Activated CD4-positive, alpha-beta T cell treated with anti-CD3 and anti-CD28 coated beads, Interleukin-2, amount 10 ng/mL, durations not matched to agents 7 days and 5 days (primary cell): ENCODE data around the gene NUP188. TPM values are rescaled to one million over a fixed set of nuclear protein-coding genes. Genes with fewer than 3 reads are reported as not detected.

Source experiments
- CTCF ChIA-PET: fragments of 350-600 bp; sonication (Branson Sonifier 250); formaldehyde crosslinking; loops from one replicate; lab custom pipeline; 2021; ENCODE audit warnings: antibody characterized with exemption; lab: Charles Lee
- POLR2A ChIA-PET: fragments of 350-600 bp; sonication (Branson Sonifier 250); formaldehyde crosslinking; loops from one replicate; lab custom pipeline; 2021; ENCODE audit warnings: antibody characterized with exemption; lab: Charles Lee
- DNase-seq: peaks from one replicate; pipeline ENCODE4 v3.0.0-alpha.2; 2020
- H3K27ac Mint-ChIP-seq: one replicate; pipeline ENCODE4 v1.8.0; 2021; ENCODE audit warnings: mild to moderate bottlenecking, moderate library complexity, mixed read lengths
- H3K27me3 Mint-ChIP-seq: one replicate; pipeline ENCODE4 v1.8.0; 2021; ENCODE audit warnings: mixed read lengths
- H3K36me3 Mint-ChIP-seq: one replicate; pipeline ENCODE4 v1.8.0; 2021; ENCODE audit warnings: low read depth, mixed read lengths
- H3K4me1 Mint-ChIP-seq: one replicate; pipeline ENCODE4 v1.8.0; 2021; ENCODE audit warnings: mixed read lengths
- H3K4me3 Mint-ChIP-seq: one replicate; pipeline ENCODE4 v1.8.0; 2021; ENCODE audit warnings: mild to moderate bottlenecking, moderate library complexity, mixed read lengths
- H3K9me3 Mint-ChIP-seq: one replicate; pipeline ENCODE4 v1.8.0; 2021; ENCODE audit warnings: mixed read lengths
- total RNA-seq, 2 experiments: library from RNA; stranded (reverse); gene quantifications; one replicate each; pipeline ENCODE4 v1.2.3, GENCODE V29; 2021

Gene NUP188
- total RNA-seq, 2 experiments from 2014 or later: 87.7 to 87.8 TPM

DNA sequence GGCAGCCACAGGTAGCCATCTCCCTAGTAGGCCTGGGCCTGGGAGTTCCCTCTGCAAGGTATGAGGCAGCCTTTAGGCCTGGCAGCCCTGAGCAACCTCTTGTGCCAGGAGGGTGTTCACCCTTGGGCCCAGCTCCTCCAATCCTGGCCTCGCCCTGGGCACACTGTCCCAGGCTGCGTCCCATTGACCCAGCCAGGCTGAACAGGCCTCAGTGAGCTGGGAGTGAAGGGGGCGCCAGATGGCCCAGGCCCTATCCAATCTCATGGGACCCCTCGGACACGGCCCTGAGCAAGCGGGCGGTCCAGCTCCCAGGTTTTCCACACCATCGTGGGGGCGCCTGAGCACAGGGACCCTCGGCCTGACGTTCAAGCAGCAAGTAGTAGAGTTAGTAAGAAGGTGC lies 66.2 kb downstream of the NUP188 start:
- H3K9me3 Mint-ChIP-seq: no peaks in the 10 kb centered on the region
- ChIA-PET CTCF (interaction anchor here (1.5 kb wide), 1 partner anchor 16 kb away, joined by 3 read pairs; no protein-coding TSS in a partner anchor), POLR2A (no interaction called here)
- no peak overlapping the region for H3K27ac Mint-ChIP-seq
- no peaks in the 10 kb centered on the region for H3K27me3 Mint-ChIP-seq
- no peak overlapping the region for H3K4me3 Mint-ChIP-seq
- no peaks in the 10 kb centered on the region for H3K36me3 Mint-ChIP-seq
- H3K4me1 Mint-ChIP-seq: no peaks in the 10 kb centered on the region
- no peak for DNase-seq

DNA sequence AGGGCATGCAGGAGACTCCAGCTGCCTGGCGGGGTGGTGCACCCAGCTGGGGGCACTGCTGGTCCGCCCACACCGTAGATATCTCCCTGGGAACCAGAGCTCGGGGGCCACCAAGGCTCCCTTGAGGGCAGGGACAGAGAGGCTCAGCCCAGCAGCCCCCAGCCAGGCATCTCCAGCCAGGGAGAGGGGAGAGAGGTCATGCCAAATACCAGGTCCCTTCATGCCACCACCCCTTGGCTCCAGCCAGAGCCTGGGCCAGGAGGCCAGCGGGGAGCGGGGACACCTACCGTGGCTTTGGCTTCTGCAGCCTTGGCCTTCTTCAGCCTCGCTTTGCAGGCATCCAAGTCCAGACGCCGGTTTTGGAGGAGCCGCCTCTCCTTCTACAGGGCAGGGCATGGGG lies 66.6 kb downstream of the NUP188 start:
- Mint-ChIP-seq H3K27ac (no peak overlapping the region), H3K36me3 (no peaks in the 10 kb centered on the region), H3K4me1 (no peaks in the 10 kb centered on the region), H3K27me3 (no peaks in the 10 kb centered on the region), H3K4me3 (no peak overlapping the region), H3K9me3 (no peaks in the 10 kb centered on the region)
- DNase-seq: no peak
- ChIA-PET POLR2A (no interaction called here), CTCF (interaction anchor here (1.8 kb wide), 1 partner anchor 8 kb away, joined by 6 read pairs; no protein-coding TSS in a partner anchor)

- DNase-seq: no peak
- POLR2A ChIA-PET: no interaction called here
- H3K36me3 Mint-ChIP-seq: no peaks in the 10 kb centered on the region
- no peaks in the 10 kb centered on the region for H3K4me1 Mint-ChIP-seq
- no peaks in the 10 kb centered on the region for H3K27me3 Mint-ChIP-seq
- H3K4me3 Mint-ChIP-seq: no peak overlapping the region
- H3K27ac Mint-ChIP-seq: no peak overlapping the region
- H3K9me3 Mint-ChIP-seq: no peaks in the 10 kb centered on the region
- CTCF ChIA-PET: interaction anchor here (1.3 to 1.8 kb wide), 2 partner anchors 9 to 18 kb away, joined by 3 to 6 read pairs; no protein-coding TSS in a partner anchor
Observed at GRCh38 chr9:129014608-129015007, 67.1 kb downstream of the NUP188 start.

- no peaks in the 10 kb centered on the region for H3K27me3 Mint-ChIP-seq
- no peaks in the 10 kb centered on the region for H3K9me3 Mint-ChIP-seq
- POLR2A ChIA-PET: no interaction called here
- H3K27ac Mint-ChIP-seq: peak overlapping the region; percentile 60
- H3K4me1 Mint-ChIP-seq: peaks cover 29% of the 10 kb centered on the region
- DNase-seq: peak; percentile 27
- peaks cover 4% of the 10 kb centered on the region for H3K36me3 Mint-ChIP-seq
- no peak overlapping the region for H3K4me3 Mint-ChIP-seq
- CTCF ChIA-PET: interaction anchor here (0.6 kb wide), 1 partner anchor 905 kb away, joined by 3 read pairs; no protein-coding TSS in a partner anchor
Observed at GRCh38 chr9:129021091-129021490, 73.6 kb downstream of the NUP188 start.

DNA sequence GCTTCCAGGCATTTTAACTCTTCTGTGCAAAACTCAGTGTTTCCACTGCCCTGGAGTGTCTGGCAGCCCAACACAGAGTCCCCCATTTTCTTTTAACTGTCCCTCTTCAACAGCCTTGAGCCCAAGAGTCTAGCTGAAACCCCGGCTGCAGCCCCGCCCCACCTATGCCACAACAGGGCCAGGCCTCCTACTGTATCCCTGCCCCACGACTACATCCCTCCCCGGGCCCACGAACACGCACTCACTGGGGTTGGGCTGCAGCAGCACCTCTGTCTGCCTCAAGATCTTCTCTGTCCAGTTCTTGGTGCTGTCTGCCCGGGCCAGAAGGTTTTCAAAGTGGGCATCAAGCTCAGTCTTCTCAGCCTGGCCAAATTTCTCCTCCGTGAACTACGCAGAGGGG lies 74.5 kb downstream of the NUP188 start:
- Mint-ChIP-seq H3K4me1 (peaks cover 35% of the 10 kb centered on the region), H3K27ac (peak overlapping the region; percentile 58), H3K36me3 (peaks cover 4% of the 10 kb centered on the region), H3K27me3 (no peaks in the 10 kb centered on the region), H3K4me3 (no peak overlapping the region), H3K9me3 (no peaks in the 10 kb centered on the region)
- DNase-seq: no peak
- ChIA-PET CTCF (interaction anchor here (1.0 to 1.7 kb wide), 2 partner anchors 14 to 16 kb away, joined by 4 to 5 read pairs; partner anchors contain the start of gene MIGA2), POLR2A (no interaction called here)

- ChIA-PET POLR2A (no interaction called here), CTCF (interaction anchor here (0.7 to 1.7 kb wide), 2 partner anchors 13 to 147 kb away, joined by 4 read pairs; partner anchors contain the start of gene MIGA2)
- Mint-ChIP-seq H3K27ac (no peak overlapping the region), H3K4me1 (peaks cover 40% of the 10 kb centered on the region), H3K27me3 (no peaks in the 10 kb centered on the region), H3K36me3 (peaks cover 4% of the 10 kb centered on the region), H3K4me3 (no peak overlapping the region), H3K9me3 (no peaks in the 10 kb centered on the region)
- DNase-seq: no peak
Observed at GRCh38 chr9:129023036-129023907, 75.8 kb downstream of the NUP188 start.

DNA sequence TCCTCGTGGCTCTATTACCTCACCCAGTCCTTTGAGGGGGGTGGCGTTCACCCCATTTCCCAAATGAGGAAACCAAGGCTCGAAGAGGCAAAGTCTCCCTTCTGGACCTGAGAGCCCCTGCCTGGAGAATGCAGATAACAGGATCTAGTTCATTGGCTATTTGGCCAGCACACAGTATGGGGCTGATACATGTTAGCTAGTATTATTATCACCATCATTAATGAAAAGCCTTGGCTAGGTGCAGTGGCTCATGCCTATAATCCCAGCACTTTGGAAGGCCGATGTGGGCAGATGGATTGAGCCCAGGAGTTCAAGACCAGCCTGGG lies 76.4 kb downstream of the NUP188 start:
- POLR2A ChIA-PET: no interaction called here
- CTCF ChIA-PET: interaction anchor here (0.7 to 1.7 kb wide), 3 partner anchors 12 to 148 kb away, joined by 4 read pairs; partner anchors contain the start of gene MIGA2
- H3K36me3 Mint-ChIP-seq: peaks cover 4% of the 10 kb centered on the region
- H3K4me3 Mint-ChIP-seq: no peak overlapping the region
- no peaks in the 10 kb centered on the region for H3K9me3 Mint-ChIP-seq
- no peaks in the 10 kb centered on the region for H3K27me3 Mint-ChIP-seq
- no peak for DNase-seq
- H3K27ac Mint-ChIP-seq: no peak overlapping the region
- H3K4me1 Mint-ChIP-seq: peaks cover 40% of the 10 kb centered on the region

- DNase-seq: no peak
- Mint-ChIP-seq H3K9me3 (no peaks in the 10 kb centered on the region), H3K4me3 (peak overlapping the region; percentile 85), H3K4me1 (peaks cover 44% of the 10 kb centered on the region), H3K36me3 (peaks cover 4% of the 10 kb centered on the region), H3K27ac (peak overlapping the region; percentile 86), H3K27me3 (no peaks in the 10 kb centered on the region)
- POLR2A ChIA-PET: no interaction called here
- CTCF ChIA-PET: interaction anchor here (0.6 kb wide), 1 partner anchor 73 kb away, joined by 4 read pairs; no protein-coding TSS in a partner anchor
Observed at GRCh38 chr9:129026442-129027223, 79.1 kb downstream of the NUP188 start.

GRCh38 chr9:129027224-129027684 lies 79.8 kb downstream of the NUP188 start:
- peak overlapping the region; percentile 86 for H3K27ac Mint-ChIP-seq
- no peaks in the 10 kb centered on the region for H3K36me3 Mint-ChIP-seq
- H3K9me3 Mint-ChIP-seq: no peaks in the 10 kb centered on the region
- CTCF ChIA-PET: interaction anchor here (1.0 kb wide), 1 partner anchor 39 kb away, joined by 7 read pairs; no protein-coding TSS in a partner anchor
- peaks cover 37% of the 10 kb centered on the region for H3K4me1 Mint-ChIP-seq
- POLR2A ChIA-PET: no interaction called here
- H3K4me3 Mint-ChIP-seq: peak overlapping the region; percentile 85
- no peaks in the 10 kb centered on the region for H3K27me3 Mint-ChIP-seq
- DNase-seq: no peak

DNA sequence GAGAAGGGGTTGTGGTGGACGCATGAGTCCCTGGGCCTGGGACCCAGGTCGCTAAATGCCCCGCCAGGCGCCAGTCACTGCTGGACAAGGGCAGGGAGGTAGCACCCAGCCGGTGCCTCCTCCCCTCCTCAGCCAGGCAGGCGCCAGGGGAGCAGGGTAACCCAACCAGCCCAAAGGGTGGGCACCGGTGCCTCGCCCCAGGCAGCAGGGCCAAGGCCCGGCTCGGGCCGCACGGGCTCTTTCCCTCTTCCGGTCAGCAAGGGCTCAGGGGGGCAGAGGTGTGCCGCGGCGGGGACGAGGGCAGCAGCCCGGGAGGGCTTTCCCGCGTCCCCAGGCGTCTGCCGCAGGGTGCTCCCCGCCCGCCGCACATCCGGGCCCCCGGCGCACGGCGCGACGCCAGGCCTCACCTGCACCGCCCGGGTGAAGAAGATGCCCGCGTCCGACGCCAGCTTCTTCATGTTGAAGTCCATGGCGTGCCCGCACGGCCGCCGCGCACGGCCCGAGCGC lies 80.2 kb downstream of the NUP188 start:
- Mint-ChIP-seq H3K27me3 (no peaks in the 10 kb centered on the region), H3K36me3 (no peaks in the 10 kb centered on the region), H3K4me3 (peak overlapping the region; percentile 85), H3K27ac (peak overlapping the region; percentile 86), H3K4me1 (peaks cover 33% of the 10 kb centered on the region), H3K9me3 (no peaks in the 10 kb centered on the region)
- ChIA-PET CTCF (interaction anchor here (0.6 to 1.1 kb wide), 3 partner anchors 11 to 40 kb away, joined by 3 to 7 read pairs (median 3); no protein-coding TSS in a partner anchor), POLR2A (interaction anchor here (0.9 kb wide), 1 partner anchor 53 kb away, joined by 3 read pairs; no protein-coding TSS in a partner anchor)
- peak; percentile 74 for DNase-seq

- H3K27me3 Mint-ChIP-seq: no peaks in the 10 kb centered on the region
- H3K4me1 Mint-ChIP-seq: peaks cover 29% of the 10 kb centered on the region
- no peaks in the 10 kb centered on the region for H3K36me3 Mint-ChIP-seq
- peak within 1 kb of the TSS; percentile 86 for H3K27ac Mint-ChIP-seq
- ChIA-PET CTCF (interaction anchor here (0.6 to 1.1 kb wide), 3 partner anchors 10 to 40 kb away, joined by 3 to 7 read pairs (median 3); no protein-coding TSS in a partner anchor), POLR2A (interaction anchor here (0.6 to 0.9 kb wide), 2 partner anchors 52 to 457 kb away, joined by 3 to 4 read pairs; no protein-coding TSS in a partner anchor)
- peak within 1 kb of the TSS; percentile 85 for H3K4me3 Mint-ChIP-seq
- DNase-seq: peak; percentile 93
- no peaks in the 10 kb centered on the region for H3K9me3 Mint-ChIP-seq
Observed at GRCh38 chr9:129028192-129028966, 80.9 kb downstream of the NUP188 start, which contains the start of gene SH3GLB2. Gene SH3GLB2, minus strand, starts transcription at chr9:129028331. Its CDS starts 177 bp downstream, at chr9:129028154.
